DMS79 (cell line): Measurements from ENCODE around the gene PRM1.

Source experiments
- DNase-seq: peaks from one replicate; lab custom pipeline; 2025; lab: John Stamatoyannopoulos, UW

Gene PRM1

GRCh38 chr16:11280616-11281522 is at the start of gene PRM1:
TSS of gene PRM1 (minus strand) at chr16:11281330. CDS start at chr16:11281238, 92 bp downstream.
- DNase-seq = no peak

- DNase-seq = no peak
These were observed 49.6 kb upstream of the PRM1 start for GRCh38 chr16:11330526-11331237.

GRCh38 chr16:11329891-11330290 is 48.8 kb upstream of the PRM1 start:
- DNase-seq = no peak

GRCh38 chr16:11329071-11329491 is 48.0 kb upstream of the PRM1 start:
- DNase-seq = no peak

- DNase-seq = peak; percentile 8
These were observed 47.3 kb upstream of the PRM1 start for GRCh38 chr16:11328172-11329070.

- no peak for DNase-seq
These were observed 46.4 kb upstream of the PRM1 start for GRCh38 chr16:11327277-11328171.

- DNase-seq = no peak
These were observed 45.7 kb upstream of the PRM1 start for GRCh38 chr16:11326737-11327276.

GRCh38 chr16:11326084-11326736 is 45.1 kb upstream of the PRM1 start:
- no peak for DNase-seq

- DNase-seq = no peak
These were observed 44.4 kb upstream of the PRM1 start for GRCh38 chr16:11325404-11326083.

- no peak for DNase-seq
These were observed 42.6 kb upstream of the PRM1 start for GRCh38 chr16:11323551-11324336.

GRCh38 chr16:11322823-11323222 is 41.7 kb upstream of the PRM1 start:
- no peak for DNase-seq

- DNase-seq = no peak
These were observed 40.5 kb upstream of the PRM1 start for GRCh38 chr16:11321662-11322061.

GRCh38 chr16:11320170-11320569 is 39.0 kb upstream of the PRM1 start:
- DNase-seq = no peak

GRCh38 chr16:11319529-11320146 is 38.5 kb upstream of the PRM1 start:
- no peak for DNase-seq

- DNase-seq = no peak
These were observed 37.7 kb upstream of the PRM1 start for GRCh38 chr16:11318817-11319216.

- no peak for DNase-seq
These were observed 35.3 kb upstream of the PRM1 start for GRCh38 chr16:11316331-11317015.

- no peak for DNase-seq
These were observed 34.4 kb upstream of the PRM1 start for GRCh38 chr16:11315510-11315909.
